Stimulated activated CD4-positive, alpha-beta T cell treated with anti-CD3 and anti-CD28 coated beads, TNF-alpha, amount 100 ng/mL, for 24 hours (primary cell): ENCODE data around the gene TRIM16.
"Not testable (repeated sequence)": the region's sequence is repeated elsewhere in the genome, so short reads cannot be mapped to it uniquely, and the experiment has no call there.

Source experiments
- DNase-seq, 3 experiments: peaks; one replicate each; pipeline ENCODE4 v3.0.0-alpha.2; 2020; ENCODE audit warnings: low read depth in 3 of 3

Gene TRIM16

GRCh38 chr17:15658296-15658695 is 25.8 kb downstream of the TRIM16 start:
- no peak for DNase-seq

GRCh38 chr17:15657868-15658267 is 26.2 kb downstream of the TRIM16 start:
- no peak for DNase-seq

- no peak for DNase-seq
These were observed 29.1 kb downstream of the TRIM16 start for GRCh38 chr17:15654886-15655561.

DNA sequence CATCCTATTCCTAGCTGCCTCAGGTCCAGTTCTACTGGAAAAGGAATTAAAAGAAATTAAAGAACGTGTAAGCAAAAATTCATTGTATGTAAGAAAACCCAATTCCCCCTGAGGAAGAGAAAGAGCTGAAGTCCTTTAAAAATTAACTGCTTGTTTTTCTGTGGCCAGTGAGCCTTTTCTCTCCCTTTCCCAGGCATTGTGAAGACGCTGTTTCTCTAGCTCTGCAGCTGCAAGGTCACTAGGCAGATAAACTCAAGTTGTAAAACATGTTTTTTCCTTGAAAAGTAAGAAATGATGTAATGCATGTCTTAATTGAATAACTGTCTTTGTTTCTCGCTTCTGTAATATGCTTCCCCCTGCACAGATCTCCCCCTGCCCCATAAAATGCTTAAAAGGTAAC is 29.7 kb downstream of the TRIM16 start:
- not testable (repeated sequence) for DNase-seq

DNA sequence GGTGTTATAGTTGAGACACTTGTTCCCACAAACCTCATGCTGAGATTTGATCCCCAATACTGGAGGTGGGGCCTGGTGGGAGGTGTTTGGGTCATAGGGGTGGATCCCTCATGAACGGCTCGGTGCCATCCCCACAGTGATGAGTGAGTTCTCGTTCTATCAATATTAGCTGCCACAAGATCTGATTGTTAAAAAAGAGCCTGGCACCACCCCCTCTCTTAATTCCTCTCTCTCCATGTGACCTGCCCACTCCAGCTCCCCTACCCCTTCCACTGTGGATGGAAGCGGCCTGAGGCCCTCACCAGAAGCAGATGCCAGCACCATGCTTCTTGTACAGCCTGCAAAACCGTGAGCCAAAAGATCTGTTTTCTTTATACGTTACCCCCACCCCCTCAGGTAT is 31.2 kb downstream of the TRIM16 start:
- DNase-seq = no peak

- DNase-seq = peak in 1 of 3 experiments; percentile 26
These were observed 32.5 kb downstream of the TRIM16 start for GRCh38 chr17:15651583-15652110.

GRCh38 chr17:15650741-15651582 is 33.1 kb downstream of the TRIM16 start:
- DNase-seq = no peak

- no peak for DNase-seq
These were observed 34.2 kb downstream of the TRIM16 start for GRCh38 chr17:15649861-15650421.

DNA sequence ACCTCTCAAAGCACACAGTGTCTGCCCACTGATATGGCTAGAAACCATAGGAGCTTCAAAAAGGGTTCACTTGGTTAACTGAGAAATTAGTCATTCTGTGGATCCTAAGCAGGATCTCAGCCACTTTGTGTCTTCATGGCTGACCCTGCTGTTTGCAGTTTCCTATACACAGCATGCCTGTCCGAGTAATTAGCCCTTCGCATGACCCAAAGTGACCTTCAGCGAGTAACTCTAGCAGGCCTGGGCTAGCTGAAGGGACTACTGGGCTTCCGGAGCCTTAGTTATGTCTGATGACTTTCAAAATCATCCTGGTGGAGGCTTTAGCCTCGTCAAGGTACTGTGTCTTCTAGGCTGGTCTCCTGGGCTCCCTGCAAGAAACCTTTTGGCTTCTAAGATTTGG is 35.7 kb downstream of the TRIM16 start:
- no peak for DNase-seq

DNA sequence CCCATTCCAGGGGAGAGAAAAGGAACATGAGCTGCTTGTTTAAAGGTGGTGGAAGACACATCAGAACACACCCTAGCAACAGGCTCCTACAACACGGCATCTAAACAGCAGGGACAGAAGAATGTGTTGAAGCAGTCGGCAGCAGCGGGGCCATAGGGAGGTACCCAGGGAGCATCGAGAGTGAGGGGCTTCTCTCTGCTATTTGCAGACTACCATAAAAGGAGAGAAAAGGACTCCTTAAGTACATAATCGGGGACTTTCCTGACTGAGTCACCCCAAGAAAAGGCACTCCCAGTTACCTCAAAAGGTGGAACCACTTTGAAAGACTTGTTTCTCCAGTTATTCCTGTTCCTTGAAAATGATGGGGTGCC is 38.2 kb downstream of the TRIM16 start:
- not testable (repeated sequence) for DNase-seq

DNA sequence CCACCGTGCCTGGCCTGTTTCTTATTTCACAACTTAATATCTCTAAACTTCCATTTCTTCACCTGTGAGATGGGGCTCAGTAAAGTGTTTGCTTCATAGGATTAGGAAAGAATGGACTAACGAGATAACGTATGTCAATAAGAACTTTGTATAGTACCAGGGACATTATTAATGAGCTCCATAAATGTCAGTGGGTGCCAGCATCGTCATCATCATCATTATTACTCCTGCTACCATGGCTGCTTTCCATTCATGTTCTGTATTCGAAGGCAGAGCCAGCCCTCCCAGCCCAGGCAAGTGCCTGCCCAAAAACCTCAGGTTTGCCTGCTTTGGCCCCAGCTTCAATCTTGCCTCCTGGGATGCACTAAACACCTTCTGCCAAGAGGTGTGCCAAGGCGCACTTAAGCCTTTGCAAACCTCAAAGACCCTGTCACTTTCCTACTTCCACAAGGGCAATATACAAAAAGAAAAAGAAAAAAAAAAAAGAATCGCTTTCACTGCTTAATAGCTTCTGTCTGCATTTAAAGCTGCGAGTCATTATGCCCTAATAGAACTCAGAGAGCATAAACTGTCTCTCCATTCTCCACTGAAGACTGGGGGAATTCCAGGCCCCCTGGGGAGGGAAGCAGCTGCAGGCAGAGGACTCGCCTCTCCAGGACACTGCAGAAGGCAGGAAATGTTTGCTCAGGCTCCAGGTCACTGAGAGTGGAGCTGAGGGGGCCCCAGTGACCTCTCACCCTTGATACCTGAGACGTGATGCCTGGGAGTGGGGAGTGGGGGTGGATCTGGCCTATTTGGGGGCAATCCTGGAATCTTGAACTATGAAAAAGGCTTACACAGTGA is 38.8 kb downstream of the TRIM16 start:
- not testable (repeated sequence) for DNase-seq

- DNase-seq = not testable (repeated sequence)
These were observed 41.4 kb downstream of the TRIM16 start for GRCh38 chr17:15642505-15643251.

- not testable (repeated sequence) for DNase-seq
These were observed 42.1 kb downstream of the TRIM16 start for GRCh38 chr17:15642014-15642413.

GRCh38 chr17:15630930-15631453 is 53.1 kb downstream of the TRIM16 start:
- DNase-seq = not testable (repeated sequence)

GRCh38 chr17:15629991-15630390 is 54.1 kb downstream of the TRIM16 start:
- DNase-seq = not testable (repeated sequence)

GRCh38 chr17:15623661-15624209 is 60.4 kb downstream of the TRIM16 start:
- not testable (repeated sequence) for DNase-seq

GRCh38 chr17:15623255-15623654 is 60.9 kb downstream of the TRIM16 start:
- not testable (repeated sequence) for DNase-seq

- DNase-seq = not testable (repeated sequence)
These were observed 62.0 kb downstream of the TRIM16 start for GRCh38 chr17:15622124-15622523.

- DNase-seq = not testable (repeated sequence)
These were observed 64.6 kb downstream of the TRIM16 start, which contains the start of gene FBXW10B for GRCh38 chr17:15619331-15620058. Gene FBXW10B (minus strand): TSS chr17:15619704. CDS start chr17:15619512, 192 bp downstream.
